IMR-90 (cell line): ENCODE data around the gene OLFML1.

Experiments used
- BHLHE40 ChIP-seq: fragments of 150-350 bp; IDR thresholded peaks from 2 replicates; pipeline ENCODE4 v1.6.1; 2016; ENCODE audit warnings: mild to moderate bottlenecking, low read depth, low read length
- CEBPB ChIP-seq: IDR thresholded peaks from 2 replicates; pipeline ENCODE4 v1.6.1; 2012; ENCODE audit warnings: low read depth, low read length, improper control_type of control experiment
- CTCF ChIP-seq: conservative IDR thresholded peaks from 2 replicates; pipeline ENCODE4 v1.5.1; 2012; ENCODE audit warnings: mild to moderate bottlenecking, low read depth, low read length, improper control_type of control experiment
- ELK1 ChIP-seq: fragments of 150-350 bp; IDR thresholded peaks from 2 replicates; pipeline ENCODE4 v1.6.1; 2016; ENCODE audit warnings: low read depth, mild to moderate bottlenecking, low read length, moderate library complexity, borderline replicate concordance
- MAFK ChIP-seq: IDR thresholded peaks from 2 replicates; pipeline ENCODE4 v1.6.1; 2012; ENCODE audit warnings: low read depth, low read length, improper control_type of control experiment
- MAZ ChIP-seq: IDR thresholded peaks from 2 replicates; pipeline ENCODE4 v1.6.1; 2012; ENCODE audit warnings: low read depth, mild to moderate bottlenecking, low read length, improper control_type of control experiment, moderate library complexity, borderline replicate concordance
- MXI1 ChIP-seq: IDR thresholded peaks from 2 replicates; pipeline ENCODE4 v1.6.1; 2012; ENCODE audit warnings: low read depth, mild to moderate bottlenecking, low read length, moderate library complexity, borderline replicate concordance
- POLR2A ChIP-seq: IDR thresholded peaks from 2 replicates; pipeline ENCODE4 v1.6.1; 2012; ENCODE audit warnings: mild to moderate bottlenecking, low read depth, low read length
- RFX5 ChIP-seq: IDR thresholded peaks from 2 replicates; pipeline ENCODE4 v1.8.0; 2012; ENCODE audit warnings: low read depth, mild to moderate bottlenecking, low read length, moderate library complexity
- SMC3 ChIP-seq: fragments of 150-350 bp; IDR thresholded peaks from 2 replicates; pipeline ENCODE4 v1.6.1; 2016; ENCODE audit warnings: low read depth, mild to moderate bottlenecking, antibody characterized with exemption, low read length, moderate library complexity

DNA sequence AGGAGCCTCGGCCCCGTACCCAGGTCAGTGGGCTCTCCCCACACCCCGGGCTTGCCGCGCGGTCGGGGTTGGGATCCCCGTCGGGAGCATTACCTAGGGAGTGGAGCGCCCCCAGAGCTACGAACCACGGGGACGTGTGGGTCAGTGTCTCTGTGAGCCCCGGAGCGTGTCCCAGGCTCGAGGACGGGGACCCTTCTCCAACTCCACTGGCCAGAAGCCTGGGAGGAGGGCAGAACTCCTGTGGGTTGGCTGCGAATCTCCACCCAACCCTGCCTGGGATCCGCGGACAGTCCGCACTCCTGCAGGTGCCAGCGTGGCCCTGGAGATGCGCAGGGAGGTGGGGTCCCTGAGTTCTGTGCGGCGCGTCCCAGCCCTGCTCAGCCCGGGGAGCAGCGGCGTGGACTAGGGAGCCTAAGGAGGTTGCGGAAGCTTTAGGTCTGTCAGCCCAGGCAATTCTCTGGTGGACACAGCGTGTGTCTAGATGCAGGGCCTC, 28.8 kb downstream of the OLFML1 start:
- TF ChIP-seq CTCF: no peak
- TF ChIP-seq ELK1: no peak
- TF ChIP-seq CEBPB: no peak
- no peak for TF ChIP-seq POLR2A
- TF ChIP-seq RFX5: no peak
- no peak for TF ChIP-seq MAFK
- no peak for TF ChIP-seq SMC3
- TF ChIP-seq BHLHE40: no peak
- no peak for TF ChIP-seq MAZ
- no peak for TF ChIP-seq MXI1
